ENCODE results near the gene HAND2.
A peak's percentile ranks its signal among the peaks of the same experiment; 100 is the strongest.

Gene HAND2

GRCh38 chr4:173546776-173547175 lies 16.7 kb upstream of the HAND2 start:
- Histone ChIP-seq H3K4me3 (no peak overlapping the region), H3K27ac (no peak overlapping the region)
- no peak for TF ChIP-seq CTCF (IDR thresholded peaks at IDR 0.05)
- no peak for DNase-seq (ENCODE audit: low spot score)

GRCh38 chr4:173545440-173545839 lies 15.4 kb upstream of the HAND2 start:
- Histone ChIP-seq H3K27ac (no peak overlapping the region), H3K4me3 (no peak overlapping the region)
- DNase-seq (ENCODE audit: low spot score): no peak
- TF ChIP-seq CTCF (IDR thresholded peaks at IDR 0.05): no peak

GRCh38 chr4:173543266-173543665 lies 13.2 kb upstream of the HAND2 start:
- no peak overlapping the region for H3K27ac ChIP-seq
- no peak for TF ChIP-seq CTCF (IDR thresholded peaks at IDR 0.05)
- H3K4me3 ChIP-seq: no peak overlapping the region
- DNase-seq (ENCODE audit: low spot score): no peak

GRCh38 chr4:173539986-173540385 lies 10.0 kb upstream of the HAND2 start:
- Histone ChIP-seq H3K4me3 (no peak overlapping the region), H3K27ac (no peak overlapping the region)
- DNase-seq (ENCODE audit: low spot score): no peak
- TF ChIP-seq CTCF (IDR thresholded peaks at IDR 0.05): no peak

GRCh38 chr4:173538909-173539445 lies 8.9 kb upstream of the HAND2 start:
- peak overlapping the region; percentile 71 for H3K4me3 ChIP-seq
- TF ChIP-seq CTCF (IDR thresholded peaks at IDR 0.05): no peak
- DNase-seq (ENCODE audit: low spot score): no peak
- H3K27ac ChIP-seq: peak overlapping the region; percentile 76 to 78

GRCh38 chr4:173538148-173538908 lies 8.3 kb upstream of the HAND2 start:
- Histone ChIP-seq H3K27ac (peak overlapping the region; percentile 76 to 78), H3K4me3 (peak overlapping the region; percentile 71)
- no peak for DNase-seq (ENCODE audit: low spot score)
- no peak for TF ChIP-seq CTCF (IDR thresholded peaks at IDR 0.05)

- peak overlapping the region; percentile 76 to 78 for H3K27ac ChIP-seq
- TF ChIP-seq CTCF (IDR thresholded peaks at IDR 0.05): no peak
- H3K4me3 ChIP-seq: peak overlapping the region; percentile 71
- DNase-seq (ENCODE audit: low spot score): no peak
Observed at GRCh38 chr4:173537613-173538147, 7.7 kb upstream of the HAND2 start.
